SK-N-SH (cell line): ENCODE results near the gene STMN1. TPM values are rescaled to one million over a fixed set of nuclear protein-coding genes. Genes with fewer than 3 reads are reported as not detected.

Experiments
- CTCF ChIA-PET: fragments of 300-600, 350-600 bp; formaldehyde crosslinking; extraction: SDS; loops from one replicate; lab custom pipeline; 2021; lab: Yijun Ruan, JAX
- POLR2A ChIA-PET: fragments of 350-600 bp; sonication (Branson Sonifier 250); formaldehyde crosslinking; extraction: SDS; loops from one replicate; lab custom pipeline; 2020; ENCODE audit warnings: antibody characterized with exemption, inconsistent platforms; lab: Yijun Ruan, JAX
- DNase-seq: peaks from one replicate; pipeline ENCODE4 v3.0.0; 2012
- H2AFZ ChIP-seq: fragments of 200-600 bp; sonication (generic); 2 replicates; pipeline ENCODE4 v1.8.1; 2016; ENCODE audit warnings: antibody characterized with exemption, mild to moderate bottlenecking, low read depth
- H3F3A ChIP-seq: fragments of 200-600 bp; sonication (generic); replicated peaks from 2 replicates; pipeline ENCODE3; 2016; ENCODE audit warnings: antibody characterized with exemption, mild to moderate bottlenecking; ENCODE audit not compliant: insufficient read depth
- H3K27ac ChIP-seq, 2 experiments: fragments of 200-500 bp in 1 of 2; fragments of 200-600 bp in 1 of 2; sonication (Bioruptor generic) in 1 of 2; sonication (generic), shearing (Covaris generic) in 1 of 2; 2 replicates each; pipeline versions ENCODE4 v1.5.1 to v1.6.1; 2014 to 2016; ENCODE audit warnings: low read depth in 2 of 2, inconsistent platforms in 1 of 2, low read length in 1 of 2, mild to moderate bottlenecking in 1 of 2, mixed read lengths in 1 of 2
- H3K27me3 ChIP-seq: fragments of 200-600 bp; sonication (generic), shearing (Covaris generic); 2 replicates; pipeline ENCODE4 v1.6.1; 2016; ENCODE audit warnings: mixed run types; ENCODE audit not compliant: insufficient read depth
- H3K36me3 ChIP-seq, 2 experiments: fragments of 200-500 bp in 1 of 2; fragments of 200-600 bp in 1 of 2; sonication (Bioruptor generic) in 1 of 2; sonication (generic) in 1 of 2; replicated peaks in 1 of 2; 2 replicates each; pipeline versions ENCODE3 to v1.5.1; 2014 to 2016; ENCODE audit warnings: low read length in 1 of 2, mild to moderate bottlenecking in 1 of 2; ENCODE audit not compliant: insufficient read depth in 2 of 2, control insufficient read depth in 1 of 2
- H3K4me1 ChIP-seq, 2 experiments: fragments of 200-500 bp in 1 of 2; fragments of 200-600 bp in 1 of 2; sonication (Bioruptor generic) in 1 of 2; sonication (generic), shearing (Covaris generic) in 1 of 2; 2 replicates each; pipeline versions ENCODE4 v1.5.1 to v1.6.1; 2014 to 2016; ENCODE audit warnings: low read depth in 1 of 2, low read length in 1 of 2, mixed run types in 1 of 2; ENCODE audit not compliant: insufficient read depth in 2 of 2, control insufficient read depth in 1 of 2
- H3K4me2 ChIP-seq: fragments of 200-600 bp; sonication (generic), shearing (Covaris generic); 2 replicates; pipeline ENCODE4 v1.6.1; 2017; ENCODE audit warnings: mixed run types
- H3K4me3 ChIP-seq, 2 experiments: fragments of 200-500 bp in 1 of 2; fragments of 200-600 bp in 1 of 2; sonication (Bioruptor generic) in 1 of 2; sonication (generic), shearing (Covaris generic) in 1 of 2; 2 replicates each; pipeline versions ENCODE4 v1.5.1 to v1.8.1; 2014 to 2016; ENCODE audit warnings: low read depth in 2 of 2, inconsistent platforms in 1 of 2, low read length in 1 of 2, mild to moderate bottlenecking in 1 of 2, mixed read lengths in 1 of 2, moderate library complexity in 1 of 2
- H3K79me2 ChIP-seq: fragments of 200-600 bp; sonication (generic); 2 replicates; pipeline ENCODE4 v1.8.1; 2017; ENCODE audit warnings: mild to moderate bottlenecking; ENCODE audit not compliant: insufficient read depth
- H3K9ac ChIP-seq: fragments of 200-600 bp; sonication (generic); 2 replicates; pipeline ENCODE4 v1.6.1; 2017; ENCODE audit warnings: mixed run types
- H3K9me2 ChIP-seq: fragments of 200-600 bp; sonication (generic); 2 replicates; pipeline ENCODE4 v1.6.1; 2017; ENCODE audit warnings: mixed run types
- H3K9me3 ChIP-seq: fragments of 200-600 bp; sonication (generic); 2 replicates; pipeline ENCODE4 v1.6.1; 2017; ENCODE audit warnings: mixed run types, mild to moderate bottlenecking, moderate library complexity
- H4K20me1 ChIP-seq: fragments of 200-600 bp; sonication (generic); 2 replicates; pipeline ENCODE4 v1.6.1; 2017; ENCODE audit warnings: mild to moderate bottlenecking, mixed run types; ENCODE audit not compliant: insufficient read depth
- ELF1 ChIP-seq: IDR thresholded peaks from 2 replicates; pipeline ENCODE4 v1.4.0; 2012
- EP300 ChIP-seq, 2 experiments: IDR thresholded peaks; 2 replicates each; pipeline versions ENCODE4 v1.4.0 to v1.6.1; 2012; ENCODE audit warnings: borderline replicate concordance in 1 of 2, low read depth in 1 of 2, low read length in 1 of 2
- FOXM1 ChIP-seq: IDR thresholded peaks from 2 replicates; pipeline ENCODE4 v1.4.0; 2012; ENCODE audit warnings: low read depth, mild to moderate bottlenecking
- GABPA ChIP-seq: IDR thresholded peaks from 2 replicates; pipeline ENCODE4 v1.4.0; 2012; ENCODE audit warnings: low read depth, mild to moderate bottlenecking
- GATA2 ChIP-seq: sonication (generic); formaldehyde crosslinking; IDR thresholded peaks from 2 replicates; pipeline ENCODE4 v1.5.0; 2020; ENCODE audit warnings: mild to moderate bottlenecking, missing genetic modification reagents
- MXI1 ChIP-seq: IDR thresholded peaks from 2 replicates; pipeline ENCODE4 v1.6.1; 2012; ENCODE audit warnings: mild to moderate bottlenecking, low read depth, low read length, improper control_type of control experiment
- NRF1 ChIP-seq: IDR thresholded peaks from 2 replicates; pipeline ENCODE4 v1.6.1; 2012; ENCODE audit warnings: low read depth, mild to moderate bottlenecking, low read length
- POLR2AphosphoS5 ChIP-seq: IDR thresholded peaks from 2 replicates; pipeline ENCODE4 v1.6.1; 2012; ENCODE audit warnings: low read depth, low read length
- RAD21 ChIP-seq: IDR thresholded peaks from 2 replicates; pipeline ENCODE4 v1.6.1; 2012; ENCODE audit warnings: mild to moderate bottlenecking, low read length
- RFX5 ChIP-seq: IDR thresholded peaks from 2 replicates; pipeline ENCODE4 v1.6.1; 2012; ENCODE audit warnings: mild to moderate bottlenecking, improper control_type of control experiment, low read length
- RXRA ChIP-seq: IDR thresholded peaks from 2 replicates; pipeline ENCODE4 v1.4.0; 2012; ENCODE audit warnings: low read depth, mild to moderate bottlenecking, borderline replicate concordance
- SMC3 ChIP-seq: IDR thresholded peaks from 2 replicates; pipeline ENCODE4 v1.6.1; 2012; ENCODE audit warnings: low read depth, low read length, improper control_type of control experiment
- TAF1 ChIP-seq: IDR thresholded peaks from 2 replicates; pipeline ENCODE4 v1.6.1; 2012; ENCODE audit warnings: low read depth, mild to moderate bottlenecking, low read length, moderate library complexity, borderline replicate concordance
- TCF12 ChIP-seq: IDR thresholded peaks from 2 replicates; pipeline ENCODE4 v1.4.0; 2012
- YY1 ChIP-seq: IDR thresholded peaks from 2 replicates; pipeline ENCODE4 v1.4.0; 2012; ENCODE audit warnings: low read depth, mild to moderate bottlenecking
- WGBS: methylation state at CpG from one replicate; pipeline ENCODE4 v1.1.6; 2017; ENCODE audit warnings: low lambda C conversion rate; 5-methylcytosine and 5-hydroxymethylcytosine counted together
- polyA plus RNA-seq, 3 experiments: library from polyadenylated mRNA; depleted of rRNA; stranded (reverse); fragments of >200 nt; gene quantifications; 2 replicates each; pipeline ENCODE4 v1.2.3, GENCODE V29; 2012
- TF ChIP-seq, protein P1 (sequence below): IDR thresholded peaks from 2 replicates; pipeline ENCODE4; 2012
- TF ChIP-seq, protein P2 (sequence below): fragments of 200-600 bp; sonication (generic); IDR thresholded peaks from 2 replicates; pipeline ENCODE4 v1.6.1; 2017; ENCODE audit warnings: antibody characterized with exemption, mild to moderate bottlenecking, moderate library complexity
- TF ChIP-seq, protein P3 (sequence below): IDR thresholded peaks from 2 replicates; pipeline ENCODE4 v1.6.1; 2012; ENCODE audit warnings: mild to moderate bottlenecking, low read depth, low read length, moderate library complexity
- TF ChIP-seq, protein P4 (sequence below): IDR thresholded peaks from 2 replicates; pipeline ENCODE4 v1.4.0; 2012; ENCODE audit warnings: low read depth
- TF ChIP-seq, protein P5 (sequence below): IDR thresholded peaks from 2 replicates; pipeline ENCODE4 v1.4.0; 2012; ENCODE audit warnings: low read depth, borderline replicate concordance

STMN1 gene
- polyA plus RNA-seq, 1 of the 3 experiments (the other 2 are of a cell fraction): 143 TPM

DNA sequence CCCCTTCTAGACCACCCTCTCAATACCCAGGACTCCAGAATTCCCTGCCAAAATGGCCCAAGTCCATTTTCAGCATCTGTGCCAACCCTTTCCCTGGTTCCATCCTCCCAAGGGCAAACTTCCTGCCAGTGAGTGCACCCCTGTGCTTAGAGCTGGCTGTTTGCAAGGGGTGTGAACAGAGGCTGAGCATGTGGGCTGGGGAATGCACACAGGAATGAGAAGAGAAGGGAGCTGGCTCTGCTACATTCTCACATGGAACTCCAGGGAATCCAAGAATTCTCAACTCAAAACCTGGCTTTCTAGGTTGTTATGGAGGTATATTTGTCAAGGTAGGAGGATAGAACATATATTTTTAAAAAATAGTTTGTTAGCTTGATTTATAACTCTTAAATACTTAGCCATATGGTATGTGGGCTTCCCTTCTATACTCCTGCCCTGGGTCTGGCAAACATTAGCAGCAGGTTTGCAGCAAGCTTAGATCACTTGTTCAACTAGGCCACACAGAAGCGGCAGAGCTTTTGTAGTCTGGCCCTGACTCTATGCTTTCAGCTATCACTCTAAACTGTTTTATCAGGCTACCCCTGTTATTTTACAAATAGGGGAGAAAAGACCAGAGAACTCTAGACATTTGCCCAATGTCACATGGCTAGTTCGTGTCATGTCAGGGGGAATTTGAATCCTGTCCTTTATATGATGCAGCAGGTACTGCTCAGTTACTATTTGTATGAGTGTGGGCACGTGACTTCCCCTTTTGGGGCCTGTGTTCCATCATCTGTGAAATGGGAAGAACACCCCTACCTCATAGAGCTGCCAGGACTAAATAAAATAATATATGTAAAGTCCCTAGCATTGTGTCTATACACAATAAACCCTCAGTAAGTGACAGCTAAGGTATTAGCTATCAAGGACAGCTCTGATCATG, 8.1 kb upstream of the STMN1 start:
- peaks cover 0 to 9% of the 10 kb centered on the region in 2 experiments; a peak in 2 of 4 replicates for H3K4me1 ChIP-seq
- H3K79me2 ChIP-seq: no peaks in the 10 kb centered on the region
- no peaks in the 10 kb centered on the region for H3K9me3 ChIP-seq
- peaks cover 10% of the 10 kb centered on the region for H3F3A ChIP-seq
- H3K9ac ChIP-seq: no peak overlapping the region
- no peak overlapping the region for H3K4me3 ChIP-seq
- no peak overlapping the region for H2AFZ ChIP-seq
- H3K4me2 ChIP-seq: no peak overlapping the region
- no peaks in the 10 kb centered on the region for H4K20me1 ChIP-seq
- 93% methylated on average over 3 of the region's 3 CpGs for WGBS
- H3K27ac ChIP-seq: no peak overlapping the region
- no peak for DNase-seq
- no peaks in the 10 kb centered on the region for H3K9me2 ChIP-seq
- no peaks in the 10 kb centered on the region for H3K36me3 ChIP-seq
- ChIA-PET POLR2A (interaction anchor here (1.1 kb wide), 1 partner anchor 39 kb away, joined by 3 read pairs; the partner anchor contains the start of gene PAQR7), CTCF (interaction anchor here (1.7 kb wide), 1 partner anchor 19 kb away, joined by 7 read pairs; no protein-coding TSS in a partner anchor)
- H3K27me3 ChIP-seq: no peaks in the 10 kb centered on the region
- TF ChIP-seq TCF12 (no peak), FOXM1 (no peak), RXRA (no peak), POLR2AphosphoS5 (no peak)

DNA sequence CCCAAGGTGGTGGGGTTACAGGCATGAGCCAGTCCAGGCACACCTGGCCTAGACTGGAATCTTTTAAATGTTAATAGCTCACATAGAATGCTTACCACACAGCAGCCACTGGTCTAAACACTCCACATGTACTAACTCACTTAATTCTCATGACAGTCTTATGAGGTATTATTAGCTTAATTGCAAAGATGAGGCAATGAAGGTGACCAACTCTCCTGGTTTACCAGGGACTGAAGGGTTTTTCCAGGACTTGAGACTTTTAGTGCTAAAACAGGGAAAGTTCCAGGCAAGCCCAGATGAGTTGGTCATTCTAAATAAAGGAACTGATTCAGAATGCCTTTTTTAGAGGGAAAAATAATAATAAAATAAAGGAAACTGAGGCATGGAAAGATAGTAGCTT, 7.0 kb upstream of the STMN1 start:
- ChIA-PET POLR2A (no interaction called here), CTCF (interaction anchor here (1.7 kb wide), 1 partner anchor 18 kb away, joined by 7 read pairs; no protein-coding TSS in a partner anchor)
- Histone ChIP-seq H3K9me3 (no peaks in the 10 kb centered on the region), H3F3A (peaks cover 10% of the 10 kb centered on the region), H3K36me3 (no peaks in the 10 kb centered on the region), H3K27ac (no peak overlapping the region), H3K4me1 (peaks cover 0 to 9% of the 10 kb centered on the region in 2 experiments; a peak in 2 of 4 replicates), H3K9me2 (no peaks in the 10 kb centered on the region), H3K9ac (no peak overlapping the region), H3K79me2 (no peaks in the 10 kb centered on the region), H2AFZ (no peak overlapping the region), H3K4me2 (no peak overlapping the region), H3K27me3 (no peaks in the 10 kb centered on the region), H3K4me3 (no peak overlapping the region), H4K20me1 (no peaks in the 10 kb centered on the region)
- no peak for DNase-seq
- TF ChIP-seq, protein P1, sequence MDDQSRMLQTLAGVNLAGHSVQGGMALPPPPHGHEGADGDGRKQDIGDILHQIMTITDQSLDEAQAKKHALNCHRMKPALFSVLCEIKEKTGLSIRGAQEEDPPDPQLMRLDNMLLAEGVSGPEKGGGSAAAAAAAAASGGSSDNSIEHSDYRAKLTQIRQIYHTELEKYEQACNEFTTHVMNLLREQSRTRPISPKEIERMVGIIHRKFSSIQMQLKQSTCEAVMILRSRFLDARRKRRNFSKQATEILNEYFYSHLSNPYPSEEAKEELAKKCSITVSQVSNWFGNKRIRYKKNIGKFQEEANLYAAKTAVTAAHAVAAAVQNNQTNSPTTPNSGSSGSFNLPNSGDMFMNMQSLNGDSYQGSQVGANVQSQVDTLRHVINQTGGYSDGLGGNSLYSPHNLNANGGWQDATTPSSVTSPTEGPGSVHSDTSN: no peak
- no peak for TF ChIP-seq YY1
- no peak for TF ChIP-seq TAF1
- TF ChIP-seq EP300 (IDR thresholded peaks at IDR 0.05; ENCODE audit: borderline replicate concordance in 1 of 2, low read depth in 1 of 2, low read length in 1 of 2): no peak
- no peak for TF ChIP-seq SMC3
- TF ChIP-seq RFX5: no peak
- TF ChIP-seq FOXM1: no peak
- TF ChIP-seq, protein P2, sequence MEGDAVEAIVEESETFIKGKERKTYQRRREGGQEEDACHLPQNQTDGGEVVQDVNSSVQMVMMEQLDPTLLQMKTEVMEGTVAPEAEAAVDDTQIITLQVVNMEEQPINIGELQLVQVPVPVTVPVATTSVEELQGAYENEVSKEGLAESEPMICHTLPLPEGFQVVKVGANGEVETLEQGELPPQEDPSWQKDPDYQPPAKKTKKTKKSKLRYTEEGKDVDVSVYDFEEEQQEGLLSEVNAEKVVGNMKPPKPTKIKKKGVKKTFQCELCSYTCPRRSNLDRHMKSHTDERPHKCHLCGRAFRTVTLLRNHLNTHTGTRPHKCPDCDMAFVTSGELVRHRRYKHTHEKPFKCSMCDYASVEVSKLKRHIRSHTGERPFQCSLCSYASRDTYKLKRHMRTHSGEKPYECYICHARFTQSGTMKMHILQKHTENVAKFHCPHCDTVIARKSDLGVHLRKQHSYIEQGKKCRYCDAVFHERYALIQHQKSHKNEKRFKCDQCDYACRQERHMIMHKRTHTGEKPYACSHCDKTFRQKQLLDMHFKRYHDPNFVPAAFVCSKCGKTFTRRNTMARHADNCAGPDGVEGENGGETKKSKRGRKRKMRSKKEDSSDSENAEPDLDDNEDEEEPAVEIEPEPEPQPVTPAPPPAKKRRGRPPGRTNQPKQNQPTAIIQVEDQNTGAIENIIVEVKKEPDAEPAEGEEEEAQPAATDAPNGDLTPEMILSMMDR: no peak
- no peak for TF ChIP-seq MXI1
- TF ChIP-seq POLR2AphosphoS5: no peak
- TF ChIP-seq, protein P3, sequence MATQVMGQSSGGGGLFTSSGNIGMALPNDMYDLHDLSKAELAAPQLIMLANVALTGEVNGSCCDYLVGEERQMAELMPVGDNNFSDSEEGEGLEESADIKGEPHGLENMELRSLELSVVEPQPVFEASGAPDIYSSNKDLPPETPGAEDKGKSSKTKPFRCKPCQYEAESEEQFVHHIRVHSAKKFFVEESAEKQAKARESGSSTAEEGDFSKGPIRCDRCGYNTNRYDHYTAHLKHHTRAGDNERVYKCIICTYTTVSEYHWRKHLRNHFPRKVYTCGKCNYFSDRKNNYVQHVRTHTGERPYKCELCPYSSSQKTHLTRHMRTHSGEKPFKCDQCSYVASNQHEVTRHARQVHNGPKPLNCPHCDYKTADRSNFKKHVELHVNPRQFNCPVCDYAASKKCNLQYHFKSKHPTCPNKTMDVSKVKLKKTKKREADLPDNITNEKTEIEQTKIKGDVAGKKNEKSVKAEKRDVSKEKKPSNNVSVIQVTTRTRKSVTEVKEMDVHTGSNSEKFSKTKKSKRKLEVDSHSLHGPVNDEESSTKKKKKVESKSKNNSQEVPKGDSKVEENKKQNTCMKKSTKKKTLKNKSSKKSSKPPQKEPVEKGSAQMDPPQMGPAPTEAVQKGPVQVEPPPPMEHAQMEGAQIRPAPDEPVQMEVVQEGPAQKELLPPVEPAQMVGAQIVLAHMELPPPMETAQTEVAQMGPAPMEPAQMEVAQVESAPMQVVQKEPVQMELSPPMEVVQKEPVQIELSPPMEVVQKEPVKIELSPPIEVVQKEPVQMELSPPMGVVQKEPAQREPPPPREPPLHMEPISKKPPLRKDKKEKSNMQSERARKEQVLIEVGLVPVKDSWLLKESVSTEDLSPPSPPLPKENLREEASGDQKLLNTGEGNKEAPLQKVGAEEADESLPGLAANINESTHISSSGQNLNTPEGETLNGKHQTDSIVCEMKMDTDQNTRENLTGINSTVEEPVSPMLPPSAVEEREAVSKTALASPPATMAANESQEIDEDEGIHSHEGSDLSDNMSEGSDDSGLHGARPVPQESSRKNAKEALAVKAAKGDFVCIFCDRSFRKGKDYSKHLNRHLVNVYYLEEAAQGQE: no peak
- no peak for TF ChIP-seq GATA2 (CRISPR knock-in tag)
- TF ChIP-seq RAD21: no peak
- TF ChIP-seq, protein P4, sequence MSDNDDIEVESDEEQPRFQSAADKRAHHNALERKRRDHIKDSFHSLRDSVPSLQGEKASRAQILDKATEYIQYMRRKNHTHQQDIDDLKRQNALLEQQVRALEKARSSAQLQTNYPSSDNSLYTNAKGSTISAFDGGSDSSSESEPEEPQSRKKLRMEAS: no peak
- TF ChIP-seq, protein P5, sequence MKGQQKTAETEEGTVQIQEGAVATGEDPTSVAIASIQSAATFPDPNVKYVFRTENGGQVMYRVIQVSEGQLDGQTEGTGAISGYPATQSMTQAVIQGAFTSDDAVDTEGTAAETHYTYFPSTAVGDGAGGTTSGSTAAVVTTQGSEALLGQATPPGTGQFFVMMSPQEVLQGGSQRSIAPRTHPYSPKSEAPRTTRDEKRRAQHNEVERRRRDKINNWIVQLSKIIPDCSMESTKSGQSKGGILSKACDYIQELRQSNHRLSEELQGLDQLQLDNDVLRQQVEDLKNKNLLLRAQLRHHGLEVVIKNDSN: no peak
- no peak for TF ChIP-seq NRF1
- TF ChIP-seq ELF1: no peak
- no peak for TF ChIP-seq GABPA
